ENCODE data around the gene USP7.

The USP7 gene

DNA sequence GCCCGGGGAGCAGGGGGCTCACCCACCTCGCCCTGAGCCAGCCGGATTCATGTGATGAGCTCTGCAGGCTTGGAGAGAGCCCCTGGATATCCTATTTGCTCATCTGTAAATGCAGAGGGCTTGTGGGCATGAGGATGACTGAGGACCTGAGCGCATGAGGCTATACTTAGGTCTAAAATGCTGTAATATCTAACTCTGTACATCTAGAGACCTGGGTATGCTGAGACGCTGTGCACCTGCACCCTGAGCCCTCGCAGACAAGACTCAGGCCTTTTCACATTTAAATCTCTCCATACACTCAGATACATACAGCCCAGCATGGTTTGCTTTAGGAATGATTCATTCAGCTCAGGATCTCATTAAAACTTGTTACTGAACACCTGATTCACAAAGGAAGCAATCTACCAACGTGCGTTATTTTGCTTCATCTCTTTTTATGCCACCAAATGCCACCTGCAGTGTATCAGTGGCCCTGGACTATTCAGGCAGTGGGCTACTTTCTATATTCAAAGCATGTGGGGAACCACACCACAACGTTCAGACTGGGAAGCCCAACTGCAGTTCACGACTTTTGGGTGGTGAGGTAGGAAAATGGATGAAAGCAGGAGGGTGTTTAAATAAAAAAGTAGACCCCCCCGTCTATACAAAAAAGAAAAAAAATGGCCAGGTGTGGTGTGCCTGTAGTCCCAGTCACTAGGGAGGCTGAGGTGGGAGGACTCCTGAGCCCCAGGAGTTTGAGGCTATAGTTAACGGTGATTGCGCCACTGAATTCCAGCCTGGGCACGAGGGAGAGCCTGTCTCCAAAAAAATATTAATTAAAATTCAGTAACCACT, 12.0 kb downstream of the USP7 start:
- DNase-seq, result no peak

DNA sequence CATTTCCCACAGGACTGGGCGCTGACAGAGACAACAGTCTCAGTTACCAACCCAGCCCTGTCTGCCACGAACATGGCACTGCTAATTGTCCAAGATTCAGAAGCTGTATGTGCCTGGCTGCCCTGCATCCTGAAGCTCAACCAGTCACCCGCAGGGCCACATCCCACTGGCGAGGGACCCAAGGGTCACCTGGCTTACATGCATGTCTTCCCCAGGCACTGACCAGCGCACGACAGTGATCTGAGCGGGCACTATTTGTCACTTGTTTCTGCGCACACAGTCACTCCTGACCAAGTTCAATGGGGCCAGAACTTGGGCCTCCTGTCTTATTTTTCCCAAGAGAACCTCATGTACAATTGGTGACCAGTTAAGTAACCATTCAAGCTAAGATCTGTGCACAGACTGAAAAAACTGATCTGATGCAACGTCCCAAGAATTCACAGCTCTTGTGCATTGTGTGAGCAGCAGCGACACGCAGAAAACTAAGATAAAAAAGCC, 13.1 kb downstream of the USP7 start:
- DNase-seq, result no peak

DNA sequence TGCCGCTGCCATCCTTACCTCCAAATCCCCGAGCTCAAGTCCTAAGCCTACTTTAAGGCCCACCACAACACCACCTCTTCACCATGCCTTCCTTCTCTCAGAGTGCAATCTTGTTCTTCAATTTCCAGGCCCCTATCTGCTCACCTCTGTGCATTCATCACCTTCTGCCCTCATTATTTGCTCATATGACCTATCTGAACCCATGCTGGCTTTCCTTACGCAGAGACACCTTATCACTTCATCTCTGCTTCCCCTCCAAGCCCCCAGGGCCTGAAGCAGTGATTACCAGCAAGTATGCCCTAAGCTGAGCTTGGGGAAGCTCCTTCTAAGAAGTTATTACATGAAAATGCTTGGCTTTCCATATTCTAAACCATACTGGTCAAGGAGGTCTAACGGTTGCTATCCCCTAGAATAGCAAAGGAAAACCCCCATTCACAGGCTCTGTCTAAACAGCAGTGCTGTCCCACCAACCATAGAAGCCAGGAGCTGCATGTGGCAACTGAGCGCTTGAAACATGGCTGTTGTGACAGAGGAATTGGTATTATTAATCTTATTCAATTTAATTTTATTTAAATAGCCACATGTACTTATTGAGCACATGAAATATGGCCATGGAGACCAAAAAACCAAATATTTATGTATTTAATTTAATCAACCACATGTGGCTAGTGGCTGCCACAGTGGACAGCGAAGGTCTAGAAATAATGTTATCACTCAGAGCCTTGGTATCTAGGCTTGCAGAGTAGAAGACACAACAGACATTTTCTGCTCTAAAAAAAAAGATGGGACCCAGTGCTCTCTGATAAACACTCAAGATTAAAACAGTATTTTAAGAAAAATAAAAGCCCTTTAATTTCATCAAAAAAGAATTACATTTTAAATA, 13.9 kb downstream of the USP7 start:
- DNase-seq, result no peak

DNA sequence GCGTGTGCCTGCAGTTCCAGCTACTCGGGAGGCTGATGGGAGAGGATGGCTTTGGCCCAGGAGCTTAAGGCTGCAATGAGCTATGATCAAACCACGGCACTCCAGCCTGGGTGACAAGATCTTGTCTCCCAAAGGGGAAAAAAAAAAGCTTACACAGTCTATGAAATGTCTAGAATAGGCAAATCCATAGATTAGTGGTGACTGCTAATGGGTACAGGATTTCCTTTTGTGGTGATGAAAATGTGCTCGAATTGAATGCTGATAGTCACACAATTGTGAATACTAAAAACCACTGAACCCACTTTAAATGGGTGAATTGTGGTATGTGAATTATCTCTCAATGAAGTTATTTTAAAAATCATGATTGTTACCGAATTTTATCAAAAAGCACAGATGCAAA, 14.9 kb downstream of the USP7 start:
- no peak for DNase-seq

DNA sequence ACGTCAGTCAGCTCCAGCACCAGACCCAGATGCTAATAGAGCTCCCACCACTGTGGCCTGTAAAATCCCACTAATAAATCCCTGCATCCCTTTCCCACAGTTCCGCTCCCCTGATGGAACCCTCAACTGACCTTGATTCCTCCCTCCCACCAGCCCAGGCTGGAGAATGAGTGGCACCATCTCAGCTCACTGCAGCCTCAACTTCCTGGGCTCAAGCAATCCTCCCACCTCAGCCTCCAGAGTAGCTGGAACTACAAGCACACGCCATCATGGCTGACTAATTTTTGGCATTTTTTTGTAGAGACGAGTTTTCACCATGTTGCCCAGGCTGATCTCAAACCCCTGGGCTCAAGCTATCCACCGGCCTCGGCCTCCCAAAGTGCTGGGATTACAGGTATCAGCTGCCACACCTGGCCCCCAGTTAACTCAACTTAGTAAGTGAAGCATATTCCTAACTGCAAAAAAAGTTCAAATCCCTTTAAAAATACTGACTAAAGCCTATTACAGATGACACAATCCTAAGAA, 15.6 kb downstream of the USP7 start:
- DNase-seq, result no peak

DNA sequence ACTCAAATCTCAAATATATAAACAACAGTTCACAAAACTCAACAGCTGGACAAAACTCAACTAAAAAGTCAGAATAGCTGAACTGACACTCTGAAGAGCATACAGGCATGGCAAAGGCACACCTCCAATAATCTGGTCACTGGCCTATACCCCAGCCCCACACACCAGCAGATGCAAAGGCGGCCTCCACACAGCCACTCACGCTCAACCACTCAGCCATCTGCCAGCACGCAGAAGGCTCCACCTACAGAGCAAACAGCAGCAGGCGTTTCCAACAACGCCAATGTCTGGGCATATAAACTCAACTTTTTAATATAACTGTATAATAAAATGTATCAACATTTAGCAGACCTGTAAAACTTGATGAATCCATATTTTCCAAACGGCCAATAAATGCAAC, 17.2 kb downstream of the USP7 start:
- DNase-seq, result no peak

DNA sequence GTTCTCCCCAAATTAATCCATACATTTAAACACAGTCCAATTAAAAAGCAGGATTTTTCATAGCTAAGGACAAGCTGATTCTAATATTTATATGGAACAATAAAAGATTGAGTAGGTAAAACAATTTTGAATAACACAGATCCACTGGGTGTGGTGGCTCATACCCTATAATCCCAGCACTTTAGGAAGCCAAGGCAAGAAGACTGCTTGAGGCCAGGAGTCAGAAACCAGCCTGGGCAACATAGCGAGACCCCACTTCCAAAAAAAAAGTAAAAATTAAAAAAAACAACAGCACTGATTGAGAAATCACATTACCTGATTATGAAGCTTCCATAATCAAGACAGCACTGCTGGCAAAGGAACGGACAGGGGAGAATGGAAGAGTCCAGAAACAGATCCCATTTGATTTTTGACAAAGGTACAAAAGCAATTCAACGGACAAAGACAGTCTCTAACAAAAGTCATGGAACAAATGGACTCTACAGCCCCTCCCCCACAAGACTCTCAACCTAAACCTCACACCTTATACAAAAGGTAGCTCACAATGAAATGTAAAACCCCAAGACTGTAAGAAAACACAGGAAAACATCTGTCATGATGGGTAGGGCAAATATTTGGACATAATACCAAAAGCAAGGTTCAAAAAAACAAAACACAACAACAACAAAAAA, 17.9 kb downstream of the USP7 start:
- no peak for DNase-seq

DNA sequence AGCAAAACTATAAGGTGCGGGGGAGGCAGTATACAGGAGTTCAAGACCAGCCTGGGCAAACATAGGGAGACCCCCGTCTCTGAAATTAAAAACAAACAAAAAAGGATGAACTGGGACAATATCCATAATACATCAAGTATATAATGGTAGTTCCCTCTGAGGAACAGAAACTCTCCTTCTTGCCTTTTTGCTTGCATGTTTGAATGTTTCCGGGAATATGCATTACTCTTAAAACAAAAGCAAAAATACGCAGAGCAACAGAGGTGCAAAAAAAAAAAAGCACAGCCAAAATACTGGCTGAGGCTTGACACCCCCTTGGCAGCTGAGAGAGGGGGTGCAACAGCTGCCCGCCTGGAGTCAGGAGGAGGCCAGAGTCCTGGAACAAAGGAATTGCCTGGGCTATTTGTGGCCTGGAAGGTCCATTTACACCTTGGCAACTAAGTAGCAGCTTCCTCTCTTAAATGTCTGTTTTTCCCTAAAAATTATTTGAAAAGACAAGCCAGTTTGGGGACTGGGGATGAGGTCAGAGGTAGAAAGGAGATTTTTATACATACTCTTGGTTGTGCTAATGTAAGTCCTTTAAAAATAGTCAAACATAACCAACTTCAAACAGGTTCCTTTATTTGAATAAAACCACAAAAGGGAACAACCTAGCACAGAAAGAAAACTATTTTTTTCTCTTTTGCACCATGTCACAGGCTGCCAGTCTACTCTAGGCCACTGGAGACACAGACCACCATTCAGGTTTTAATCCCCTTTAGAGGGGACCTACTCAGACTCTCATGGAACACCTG, 19.5 kb downstream of the USP7 start:
- DNase-seq, result no peak

DNA sequence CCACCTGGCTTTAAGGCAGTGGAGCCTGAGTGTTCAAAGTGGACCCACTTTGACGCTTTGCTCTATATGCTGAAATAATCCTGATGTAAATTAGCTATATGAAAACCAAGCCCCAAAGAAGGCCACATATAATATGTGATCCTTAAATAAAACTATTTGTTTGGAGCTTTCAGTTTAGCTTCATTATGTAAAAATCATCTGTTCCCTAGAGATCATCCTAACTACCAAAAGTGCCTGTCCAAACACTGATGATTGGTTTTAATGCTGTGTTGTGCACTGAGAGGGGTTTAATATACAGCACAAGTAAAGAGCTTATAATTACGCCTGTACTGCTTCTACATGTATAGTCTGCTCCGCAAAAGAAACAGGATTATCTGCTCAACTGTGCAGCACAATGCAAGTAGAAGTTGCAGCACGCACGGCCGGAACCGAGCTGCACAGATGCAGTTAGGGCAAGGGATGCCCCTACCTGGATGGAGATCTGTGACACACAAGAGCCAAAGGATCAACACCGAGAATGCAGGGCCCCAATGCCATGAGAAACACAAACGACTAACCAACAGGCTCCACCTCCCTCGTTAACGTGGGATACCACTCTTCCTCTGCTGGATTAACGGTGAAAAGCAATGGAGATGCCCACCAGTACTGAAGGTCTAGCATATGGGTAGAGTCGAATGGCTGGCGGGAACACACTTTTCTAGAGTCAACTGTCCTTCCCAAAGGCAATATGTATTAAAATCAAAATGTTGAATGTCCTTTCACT, 20.5 kb downstream of the USP7 start:
- no peak for DNase-seq

DNA sequence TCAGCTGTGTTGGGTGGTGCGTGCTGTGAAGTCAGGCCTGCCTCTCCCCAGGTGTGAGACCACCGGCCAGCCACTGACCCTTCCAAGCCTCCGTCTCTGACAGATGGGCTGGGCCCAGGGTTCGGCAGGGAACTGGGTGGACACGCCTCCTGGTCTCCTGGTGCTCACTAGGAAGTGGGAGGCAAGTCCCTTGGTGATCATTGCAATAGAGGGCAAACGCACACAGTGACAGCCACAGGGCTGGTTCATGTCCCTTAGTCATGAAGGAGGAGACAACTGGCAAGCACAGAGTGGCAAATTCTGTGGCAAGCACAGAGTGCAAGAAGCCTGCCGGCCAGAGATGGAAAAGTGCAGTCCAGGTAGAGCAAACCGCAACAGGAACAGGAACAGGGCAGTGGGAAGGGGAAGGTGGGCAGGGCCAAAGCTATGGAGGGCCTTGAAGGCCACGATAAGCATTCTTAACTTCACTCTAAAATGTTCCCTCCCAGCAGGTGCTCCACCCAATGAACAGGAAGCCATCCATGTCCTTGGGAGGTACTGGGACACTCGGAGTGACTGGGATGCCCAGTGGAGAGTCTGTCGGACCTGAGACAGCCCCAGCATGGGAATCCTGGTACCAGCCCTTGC, 21.9 kb downstream of the USP7 start:
- DNase-seq, result no peak

DNA sequence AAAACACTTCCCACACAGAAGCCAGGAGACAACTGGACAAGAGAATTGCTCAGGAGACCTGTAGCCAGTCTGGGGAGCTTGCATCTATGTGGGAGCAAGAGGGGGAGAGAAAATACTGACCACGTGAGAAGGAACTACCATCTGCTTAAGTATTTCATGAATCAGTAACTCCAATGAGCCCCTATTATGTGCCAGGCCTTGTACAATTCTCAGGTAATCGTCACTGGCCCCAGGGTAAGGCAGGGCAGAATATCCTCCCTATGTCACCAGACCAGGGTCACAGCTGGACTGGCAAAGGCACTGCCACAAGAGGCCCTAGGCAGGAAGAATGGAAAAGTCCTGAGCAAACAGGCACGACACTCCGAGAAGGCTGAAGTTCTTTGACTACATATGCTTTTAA, 25.9 kb downstream of the USP7 start:
- DNase-seq, result no peak

DNA sequence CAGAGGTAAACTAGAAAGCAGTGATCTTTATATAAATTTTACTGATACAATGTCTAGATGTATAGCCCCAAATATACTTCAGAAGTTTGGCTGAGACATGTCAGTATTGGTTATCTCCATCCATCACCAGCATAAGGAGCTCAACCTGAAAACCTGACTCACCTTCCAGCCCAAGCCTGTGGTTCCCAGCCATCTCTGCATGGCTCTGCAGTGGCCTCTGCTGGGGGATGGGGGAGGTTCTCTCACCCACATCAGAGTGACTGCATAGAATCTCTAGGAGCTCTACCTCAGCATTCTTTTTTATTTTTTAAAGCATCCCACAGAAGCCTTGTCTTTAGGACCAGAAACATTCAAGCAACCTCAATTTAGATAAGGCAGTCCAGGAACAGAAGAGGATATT, 27.3 kb downstream of the USP7 start:
- no peak for DNase-seq

DNA sequence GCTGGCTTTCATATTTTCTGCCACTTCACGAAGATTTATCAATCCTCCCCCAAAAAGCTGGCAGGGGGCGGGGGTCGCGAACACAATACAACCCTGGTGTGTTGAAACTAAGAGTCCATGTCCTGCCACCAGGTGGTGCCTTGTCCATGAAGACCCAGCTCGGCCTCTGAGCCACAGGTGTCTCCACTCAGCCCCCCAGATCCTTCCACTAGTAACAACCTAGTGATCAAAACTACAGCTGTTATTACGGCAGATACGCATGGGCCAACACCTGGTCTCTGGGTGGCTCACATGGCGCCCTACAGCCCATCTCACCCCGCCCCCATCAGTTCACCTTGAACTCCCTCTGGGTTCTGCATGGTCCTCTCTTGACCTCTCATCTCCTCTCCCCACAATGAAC, 27.7 kb downstream of the USP7 start:
- no peak for DNase-seq

DNA sequence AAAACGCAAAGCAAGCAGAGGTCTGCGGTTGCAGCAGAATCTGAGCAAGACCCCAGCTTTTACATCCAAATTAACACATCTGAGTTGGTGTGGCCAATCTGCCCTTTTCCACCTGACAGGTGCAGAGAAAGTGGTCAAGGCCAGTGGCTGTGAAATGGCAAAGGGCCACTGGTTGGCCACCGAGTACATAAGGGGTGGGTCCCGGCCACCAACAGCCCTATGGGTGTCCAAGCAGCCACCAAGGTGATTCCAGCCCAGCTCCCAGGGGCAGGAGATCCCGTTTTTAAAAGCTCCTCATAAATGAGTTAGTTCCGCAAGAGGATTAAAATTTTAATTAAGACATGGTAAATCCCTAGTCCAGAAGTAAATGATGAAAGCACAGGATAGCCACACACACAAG, 29.1 kb downstream of the USP7 start:
- no peak for DNase-seq

DNA sequence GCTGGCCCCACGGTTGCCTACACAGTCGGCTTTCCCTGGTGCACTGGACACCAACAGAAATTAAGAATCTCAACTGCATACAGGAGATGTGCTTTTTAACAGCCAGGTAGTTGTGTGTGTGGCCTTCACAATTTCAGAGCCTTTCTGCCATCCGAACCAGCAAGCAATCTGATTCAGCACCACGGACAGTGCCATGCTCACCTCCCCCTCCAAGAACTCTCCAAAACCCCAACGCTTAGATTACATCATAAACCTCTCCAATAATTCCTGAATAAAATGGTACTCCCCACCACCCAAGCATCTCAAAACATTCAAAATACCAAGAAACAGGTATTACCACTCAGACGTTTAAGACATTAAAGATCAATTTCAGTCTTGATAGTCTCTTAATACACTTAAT, 31.8 kb downstream of the USP7 start:
- DNase-seq, result no peak

DNA sequence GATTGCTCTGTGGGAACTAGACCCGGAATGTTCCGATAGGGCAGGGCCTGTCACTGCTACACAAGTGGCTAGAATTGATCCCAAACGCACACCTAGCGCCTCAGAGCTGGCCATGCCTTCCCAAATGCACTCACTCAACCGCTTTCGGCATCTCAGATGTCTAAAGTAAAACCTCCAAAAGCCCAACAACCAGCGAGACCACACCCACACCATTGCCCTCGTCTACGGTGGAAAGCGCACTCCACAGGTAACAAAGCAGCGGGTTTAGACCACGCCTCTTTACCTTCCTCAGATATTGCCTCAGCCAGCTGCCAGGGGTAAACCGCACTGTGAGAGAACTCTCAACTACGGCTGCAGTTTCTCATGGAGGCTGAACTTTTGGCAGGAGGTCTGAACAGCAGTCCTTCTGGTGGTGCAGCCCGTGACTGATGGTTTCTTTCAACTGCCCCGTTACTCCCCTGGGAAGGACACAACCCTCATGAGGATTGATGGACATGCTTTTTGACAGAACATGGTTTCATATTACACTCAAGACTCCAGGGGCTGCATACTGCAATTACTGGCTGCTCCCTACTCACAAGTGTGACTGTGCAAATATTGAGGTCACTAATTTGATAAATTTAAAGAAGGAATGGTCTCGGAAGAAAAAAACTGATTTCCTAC, 34.5 kb downstream of the USP7 start:
- no peak for DNase-seq

DNA sequence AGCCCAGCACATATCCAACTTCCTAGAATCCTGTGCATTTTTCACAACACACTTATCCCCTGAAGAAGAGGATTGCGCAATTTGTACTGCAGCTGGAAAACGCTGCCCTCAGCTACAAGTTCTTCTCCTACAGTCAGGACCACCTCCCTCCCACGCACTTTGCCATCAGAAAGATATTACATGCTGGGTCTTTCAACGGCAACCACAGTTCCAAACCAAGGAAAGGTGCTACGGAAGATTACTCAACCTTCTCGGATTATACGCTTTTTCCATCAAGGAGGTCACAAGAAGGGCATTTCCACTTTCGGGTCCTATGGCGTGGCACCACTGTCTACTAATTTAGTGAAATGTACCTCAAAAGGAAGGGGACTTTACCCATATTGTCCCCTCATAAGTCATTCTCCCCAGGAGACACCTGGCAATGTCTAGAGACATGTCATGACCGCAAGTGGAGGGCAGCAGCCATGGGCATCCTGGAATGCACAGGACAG, 35.2 kb downstream of the USP7 start:
- no peak for DNase-seq

DNA sequence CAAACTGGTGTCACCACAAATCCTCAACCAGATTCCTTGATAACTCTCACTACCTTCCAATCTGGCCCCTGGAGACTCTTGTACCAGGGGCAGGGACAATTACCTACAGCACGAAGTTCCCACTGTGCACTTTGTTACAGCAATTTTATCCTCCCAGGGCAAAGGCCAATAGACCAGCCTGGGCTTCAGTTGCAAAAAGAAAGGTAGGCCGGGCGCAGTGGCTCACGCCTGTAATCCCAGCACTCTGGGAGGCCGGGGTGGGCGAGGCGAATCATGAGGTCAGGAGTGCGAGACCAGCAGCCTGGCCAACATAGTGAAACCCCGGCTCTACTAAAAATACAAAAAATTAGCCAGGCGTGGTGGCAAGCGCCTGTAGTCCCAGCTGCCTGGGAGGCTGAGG, 36.9 kb downstream of the USP7 start:
- DNase-seq, result no peak

DNA sequence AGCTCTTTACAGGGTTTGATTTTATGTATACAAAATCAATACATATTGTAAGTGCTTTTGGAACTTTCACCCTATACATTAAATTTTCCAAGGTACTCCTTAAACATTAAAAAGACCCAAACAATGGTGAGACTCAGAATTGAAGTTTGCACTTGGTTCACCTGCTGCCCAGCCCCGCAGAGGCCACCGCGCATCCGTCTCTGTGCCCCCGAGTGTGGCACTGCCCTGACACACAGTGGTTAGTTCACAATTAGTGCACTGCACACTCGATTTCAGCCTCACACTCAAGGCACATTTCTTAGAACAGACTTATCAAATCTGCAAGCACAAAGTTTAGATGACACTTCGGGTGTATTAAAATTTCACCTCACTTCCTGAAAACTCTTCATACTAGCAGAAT, 38.3 kb downstream of the USP7 start:
- DNase-seq, result no peak

DNA sequence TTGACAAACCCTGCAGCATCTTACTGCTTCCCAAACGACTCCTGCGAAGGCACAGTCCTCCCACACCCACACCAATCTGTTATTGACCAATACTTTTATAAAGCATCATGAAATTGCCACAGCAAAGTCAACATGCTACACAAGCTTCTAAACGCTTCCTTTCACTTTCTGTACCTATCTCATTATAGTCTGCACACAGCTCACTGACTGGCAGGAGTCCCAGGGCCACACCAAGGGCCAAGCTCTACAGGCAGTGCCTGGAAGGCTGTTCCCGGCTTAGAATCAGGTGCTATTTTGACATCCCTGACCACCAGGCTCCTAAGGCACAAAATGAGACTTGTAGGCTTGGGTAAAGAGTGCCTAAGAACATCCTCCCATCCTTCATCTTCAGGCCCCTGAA, 39.5 kb downstream of the USP7 start:
- no peak for DNase-seq
